ENCODE data around the gene PRKN. TPM values are rescaled to one million over a fixed set of nuclear protein-coding genes. Genes with fewer than 3 reads are reported as not detected.
A peak's percentile ranks its signal among the peaks of the same experiment; 100 is the strongest.
"Not testable (repeated sequence)": the region's sequence is repeated elsewhere in the genome, so short reads cannot be mapped to it uniquely, and the experiment has no call there.

The PRKN gene
- total RNA-seq, 3 donors from 2014 or later = 5.2 to 10.2 (median 8.1) TPM

DNA sequence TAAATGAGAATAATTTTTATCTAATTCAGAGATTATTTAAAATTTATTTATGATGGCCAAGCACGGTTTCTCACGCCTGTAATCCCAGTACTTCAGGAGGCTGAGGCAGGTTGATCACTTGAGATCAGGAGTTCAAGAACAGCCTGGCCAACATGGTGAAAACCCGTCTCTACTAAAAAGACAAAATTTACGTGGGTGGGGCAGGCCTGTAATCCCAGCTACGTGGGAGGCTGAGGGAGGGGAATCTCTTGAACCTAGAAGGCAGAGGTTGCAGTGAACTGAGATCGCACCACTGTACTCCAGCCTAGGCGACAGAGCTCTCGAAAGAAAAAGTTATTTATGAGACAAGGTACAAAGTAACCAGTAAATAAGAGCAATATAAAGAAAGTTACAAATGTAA, 1394.2 kb downstream of the PRKN start:
- Histone ChIP-seq H3K36me3 (ENCODE audit: low read depth) (no peaks in the 10 kb centered on the region), H3K4me1 (ENCODE audit: low read depth) (peaks cover 6% of the 10 kb centered on the region), H3K9me3 (no peaks in the 10 kb centered on the region), H3K4me3 (no peak overlapping the region)
- TF ChIP-seq, protein P1, sequence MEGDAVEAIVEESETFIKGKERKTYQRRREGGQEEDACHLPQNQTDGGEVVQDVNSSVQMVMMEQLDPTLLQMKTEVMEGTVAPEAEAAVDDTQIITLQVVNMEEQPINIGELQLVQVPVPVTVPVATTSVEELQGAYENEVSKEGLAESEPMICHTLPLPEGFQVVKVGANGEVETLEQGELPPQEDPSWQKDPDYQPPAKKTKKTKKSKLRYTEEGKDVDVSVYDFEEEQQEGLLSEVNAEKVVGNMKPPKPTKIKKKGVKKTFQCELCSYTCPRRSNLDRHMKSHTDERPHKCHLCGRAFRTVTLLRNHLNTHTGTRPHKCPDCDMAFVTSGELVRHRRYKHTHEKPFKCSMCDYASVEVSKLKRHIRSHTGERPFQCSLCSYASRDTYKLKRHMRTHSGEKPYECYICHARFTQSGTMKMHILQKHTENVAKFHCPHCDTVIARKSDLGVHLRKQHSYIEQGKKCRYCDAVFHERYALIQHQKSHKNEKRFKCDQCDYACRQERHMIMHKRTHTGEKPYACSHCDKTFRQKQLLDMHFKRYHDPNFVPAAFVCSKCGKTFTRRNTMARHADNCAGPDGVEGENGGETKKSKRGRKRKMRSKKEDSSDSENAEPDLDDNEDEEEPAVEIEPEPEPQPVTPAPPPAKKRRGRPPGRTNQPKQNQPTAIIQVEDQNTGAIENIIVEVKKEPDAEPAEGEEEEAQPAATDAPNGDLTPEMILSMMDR (IDR thresholded peaks at IDR 0.05) = no peak
- no peak for DNase-seq
- intact Hi-C loops (cut with DNase I, micrococcal nuclease) = no loop called here
- no peak for ATAC-seq

DNA sequence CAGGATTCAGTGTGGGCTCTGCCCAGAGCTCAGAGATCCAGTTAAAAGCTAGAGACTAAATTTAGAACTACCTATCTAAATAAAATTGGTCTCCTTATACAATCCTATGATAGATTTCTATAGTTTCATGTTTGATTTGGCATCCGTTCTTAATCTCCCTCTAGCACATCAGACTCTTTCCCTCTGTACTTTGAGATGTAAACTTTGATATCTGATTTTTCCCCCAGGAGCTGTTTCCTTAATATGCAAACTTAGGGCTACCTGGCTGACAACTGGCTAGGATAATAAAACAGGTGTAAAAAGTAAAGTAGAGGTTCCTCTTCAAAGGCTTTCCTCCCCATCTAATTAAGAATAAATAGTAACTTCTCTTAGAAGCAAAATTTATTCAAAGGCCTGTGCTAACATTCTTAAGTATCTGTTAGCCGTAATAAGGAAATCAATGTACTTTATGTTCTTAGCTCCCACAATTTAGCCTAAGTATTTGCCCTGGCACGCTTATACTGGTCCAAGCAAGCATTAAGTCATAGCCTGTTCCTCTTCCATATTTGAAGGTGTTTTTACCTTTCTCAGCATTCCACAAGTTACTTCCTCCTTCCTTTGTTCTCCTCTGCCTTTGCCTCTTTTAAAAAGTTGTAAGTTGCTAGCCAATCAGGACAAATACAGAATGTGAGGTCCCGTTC, 1396.0 kb downstream of the PRKN start:
- intact Hi-C loops (cut with DNase I, micrococcal nuclease); H3K36me3 ChIP-seq (ENCODE audit: low read depth); H3K4me3 ChIP-seq; DNase-seq; H3K4me1 ChIP-seq (ENCODE audit: low read depth): not testable (repeated sequence)
- H3K9me3 ChIP-seq = peaks cover 15% of the 10 kb centered on the region
- ATAC-seq = peak; percentile 96

DNA sequence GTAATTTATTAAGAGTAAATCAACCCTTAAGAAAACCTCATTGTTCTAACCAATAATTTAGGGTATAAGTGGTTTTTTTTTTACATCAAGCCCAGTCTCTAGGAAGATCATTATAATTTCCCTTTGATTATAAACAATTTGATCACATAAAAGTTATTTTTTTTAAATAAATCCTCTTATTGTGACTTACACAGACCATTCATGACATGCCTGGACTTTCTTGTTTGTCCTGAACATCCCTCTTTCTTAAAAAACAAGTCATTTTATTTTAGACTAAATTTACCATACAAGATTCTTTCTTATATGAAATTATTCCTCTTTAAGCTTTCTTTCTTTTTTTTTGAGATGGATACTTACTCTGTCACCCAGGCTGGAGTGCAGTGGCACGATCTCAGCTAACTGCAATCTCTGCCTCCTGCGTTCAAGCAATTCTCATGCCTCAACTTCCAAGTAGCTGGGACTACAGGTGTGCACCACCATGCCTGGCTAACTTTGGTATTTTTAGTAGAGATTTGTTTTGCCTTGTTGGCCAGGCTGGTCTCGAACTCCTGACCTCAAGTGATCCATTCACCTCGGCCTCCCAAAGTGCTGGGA, 1400.1 kb downstream of the PRKN start:
- no peak overlapping the region for H3K4me3 ChIP-seq
- TF ChIP-seq, protein P1 (IDR thresholded peaks at IDR 0.05) = no peak
- DNase-seq (no peak), ATAC-seq (no peak)
- H3K36me3 ChIP-seq (ENCODE audit: low read depth) = no peaks in the 10 kb centered on the region
- peaks cover 6% of the 10 kb centered on the region for H3K4me1 ChIP-seq (ENCODE audit: low read depth)
- H3K9me3 ChIP-seq = peaks cover 16% of the 10 kb centered on the region
- intact Hi-C loops (cut with DNase I, micrococcal nuclease) = no loop called here

DNA sequence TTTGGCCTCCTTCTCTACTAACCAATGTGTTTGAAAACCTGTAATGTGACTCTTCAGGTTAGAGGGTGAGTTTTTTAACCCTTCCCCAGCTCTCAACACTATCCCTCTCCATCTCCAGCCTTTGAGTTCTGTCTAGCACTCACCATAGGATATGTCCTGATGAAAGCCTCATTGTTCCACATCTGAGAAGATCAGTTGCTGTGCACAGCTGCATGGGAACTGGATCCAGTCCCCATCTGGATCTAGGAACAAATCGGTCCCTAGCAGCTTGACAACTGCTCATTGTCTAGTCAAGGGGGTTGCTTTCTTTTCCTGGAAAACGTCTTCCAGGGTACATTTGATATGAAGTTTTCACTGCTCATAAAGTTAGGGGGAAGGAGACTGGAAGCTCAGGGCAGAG, 1408.3 kb downstream of the PRKN start:
- no peak for ATAC-seq
- DNase-seq = no peak
- H3K4me1 ChIP-seq (ENCODE audit: low read depth) = no peaks in the 10 kb centered on the region
- H3K4me3 ChIP-seq = no peak overlapping the region
- TF ChIP-seq, protein P1 (IDR thresholded peaks at IDR 0.05) = no peak
- no peaks in the 10 kb centered on the region for H3K36me3 ChIP-seq (ENCODE audit: low read depth)
- intact Hi-C loops (cut with DNase I, micrococcal nuclease) = no loop called here
- H3K9me3 ChIP-seq = peaks cover 5% of the 10 kb centered on the region

DNA sequence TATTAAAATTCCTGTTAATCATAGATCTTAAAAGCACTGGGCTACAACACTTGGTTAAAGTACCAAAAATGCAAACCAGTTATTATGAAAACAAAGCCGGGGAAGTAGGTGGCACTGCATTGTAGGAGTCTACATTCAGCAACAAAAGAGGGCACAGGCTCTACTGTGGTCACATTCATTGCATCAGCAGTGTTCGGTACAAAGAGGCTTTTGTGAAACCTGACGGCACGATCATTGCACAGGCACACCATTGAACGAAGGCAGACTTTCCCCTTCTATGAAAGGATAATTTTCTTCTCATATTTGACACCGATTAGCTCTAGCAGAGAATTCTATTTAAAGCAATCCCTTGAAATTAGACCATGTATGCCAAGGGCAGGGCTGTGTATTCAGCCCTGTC, 1409.1 kb downstream of the PRKN start:
- intact Hi-C loops (cut with DNase I, micrococcal nuclease) = no loop called here
- TF ChIP-seq, protein P1 (IDR thresholded peaks at IDR 0.05) = no peak
- peaks cover 5% of the 10 kb centered on the region for H3K9me3 ChIP-seq
- no peak for DNase-seq
- H3K36me3 ChIP-seq (ENCODE audit: low read depth) = no peaks in the 10 kb centered on the region
- no peak for ATAC-seq
- no peak overlapping the region for H3K4me3 ChIP-seq
- no peaks in the 10 kb centered on the region for H3K4me1 ChIP-seq (ENCODE audit: low read depth)

DNA sequence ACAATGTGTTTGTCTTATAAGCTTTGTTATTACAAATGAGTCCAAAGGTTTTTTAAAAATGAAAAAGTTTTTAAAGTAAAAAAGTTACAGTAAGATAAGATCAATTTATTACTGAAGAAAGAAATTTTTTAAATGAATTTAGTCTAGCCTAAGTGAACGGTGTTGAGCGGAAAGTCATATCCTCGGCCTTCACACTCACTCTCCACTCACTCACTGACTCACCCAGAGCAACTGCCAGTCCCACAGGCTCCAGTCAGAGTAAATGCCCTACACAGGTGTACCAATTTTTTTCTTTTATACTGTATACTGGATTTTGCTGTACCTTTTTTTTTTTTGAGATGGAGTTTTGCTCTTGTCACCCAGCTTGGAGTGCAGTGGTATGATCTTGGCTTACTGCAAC, 1411.0 kb downstream of the PRKN start:
- Histone ChIP-seq H3K36me3 (ENCODE audit: low read depth) (no peaks in the 10 kb centered on the region), H3K9me3 (peaks cover 5% of the 10 kb centered on the region), H3K4me1 (ENCODE audit: low read depth) (no peaks in the 10 kb centered on the region), H3K4me3 (no peak overlapping the region)
- intact Hi-C loops (cut with DNase I, micrococcal nuclease) = no loop called here
- ATAC-seq (no peak), DNase-seq (no peak)
- TF ChIP-seq, protein P1 (IDR thresholded peaks at IDR 0.05) = no peak

DNA sequence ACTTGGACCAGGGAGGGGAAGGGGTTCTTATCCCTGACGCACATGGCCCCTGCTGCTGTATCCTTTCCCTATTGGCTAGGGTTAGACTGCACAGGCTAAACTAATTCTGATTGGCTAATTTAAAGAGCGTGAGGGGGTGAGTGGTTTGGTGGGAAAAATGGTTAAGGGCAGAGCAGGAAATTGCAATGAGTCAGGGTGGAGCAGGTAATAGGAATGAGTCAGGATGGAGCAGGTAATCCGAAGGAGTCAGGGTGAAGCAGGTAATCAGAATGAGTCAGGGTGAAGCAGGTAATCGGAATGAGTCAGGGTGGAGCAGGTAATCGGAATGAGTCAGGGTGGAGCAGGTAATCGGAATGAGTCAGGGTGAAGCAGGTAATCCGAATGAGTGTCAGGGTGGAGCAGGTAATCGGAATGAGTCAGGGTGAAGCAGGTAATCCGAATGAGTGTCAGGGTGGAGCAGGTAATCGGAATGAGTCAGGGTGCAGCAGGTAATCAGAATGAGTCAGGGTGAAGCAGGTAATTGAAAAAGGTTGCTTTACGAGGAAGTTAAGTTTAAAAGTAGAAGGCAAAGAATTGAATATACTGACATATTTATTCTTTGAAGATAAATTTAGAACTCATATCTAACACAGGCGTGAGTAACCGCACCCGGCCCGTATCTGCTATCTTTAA, 1412.2 kb downstream of the PRKN start:
- H3K36me3 ChIP-seq (ENCODE audit: low read depth); intact Hi-C loops (cut with DNase I, micrococcal nuclease): not testable (repeated sequence)

DNA sequence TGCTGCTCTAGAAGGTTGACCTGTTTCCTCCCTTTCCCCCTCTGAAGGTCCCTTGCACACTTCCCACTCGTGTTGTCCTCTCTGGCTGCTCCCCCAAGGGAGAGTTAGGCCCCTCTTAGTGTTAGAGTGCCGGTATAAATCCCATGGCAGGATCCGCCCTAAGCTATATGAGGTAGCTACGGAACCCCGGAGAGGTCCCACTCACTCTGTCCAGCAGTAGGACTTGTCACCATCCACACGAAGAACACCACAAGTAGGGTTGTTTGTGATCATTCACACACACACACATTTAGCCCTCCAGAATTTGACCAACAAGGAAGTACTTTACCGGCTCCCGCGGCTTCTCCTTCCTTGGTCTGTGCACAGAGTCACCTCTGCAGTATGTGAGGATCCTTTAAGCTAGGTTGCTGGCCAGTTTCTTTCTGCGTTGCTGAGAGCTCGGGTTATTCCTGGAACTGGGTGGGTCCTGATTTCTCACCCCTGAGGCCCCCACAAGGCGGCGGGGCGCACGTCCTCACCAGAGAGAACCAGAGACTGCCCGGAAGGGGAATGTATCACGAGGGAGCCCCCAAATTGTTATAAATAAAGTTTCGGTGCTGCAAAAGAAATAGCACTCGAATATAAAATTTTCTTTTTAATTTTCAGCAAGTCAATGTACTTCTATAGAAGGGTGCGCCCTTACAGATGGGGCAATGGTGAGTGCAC, 1412.9 kb downstream of the PRKN start:
- H3K4me1 ChIP-seq (ENCODE audit: low read depth); H3K36me3 ChIP-seq (ENCODE audit: low read depth); H3K9me3 ChIP-seq; H3K4me3 ChIP-seq; ATAC-seq; intact Hi-C loops (cut with DNase I, micrococcal nuclease); DNase-seq: not testable (repeated sequence)

More for the DNA sequence above, 1412.2 kb downstream of the PRKN start:
- not testable (repeated sequence) for DNase-seq; H3K9me3 ChIP-seq; H3K4me3 ChIP-seq; H3K4me1 ChIP-seq (ENCODE audit: low read depth)
- ATAC-seq = peak; percentile 10
